Neural cell (in vitro differentiated cells): ENCODE results near the gene DPH1. TPM values are rescaled to one million over a fixed set of nuclear protein-coding genes. Genes with fewer than 3 reads are reported as not detected.
A peak's percentile ranks its signal among the peaks of the same experiment; 100 is the strongest.

Experiments
- H2AFZ ChIP-seq: fragments of 200-600, 300-800 bp; sonication (generic), shearing (Covaris generic); 2 replicates; pipeline ENCODE4 v1.6.0; 2014; ENCODE audit warnings: low read depth, mild to moderate bottlenecking, antibody characterized with exemption, low read length, moderate library complexity
- H3F3A ChIP-seq: fragments of 200-600 bp; shearing (Covaris generic); 2 replicates; pipeline ENCODE4 v1.6.1; 2016; ENCODE audit warnings: mild to moderate bottlenecking, moderate library complexity, mixed read lengths, antibody characterized with exemption, low read length; ENCODE audit not compliant: insufficient read depth, poor library complexity, severe bottlenecking
- H3K27ac ChIP-seq: fragments of 200-600, 300-800 bp; sonication (generic), shearing (Covaris generic); 2 replicates; pipeline ENCODE4 v1.5.1; 2014; ENCODE audit warnings: mild to moderate bottlenecking, low read length, moderate library complexity
- H3K27me3 ChIP-seq: fragments of 300-800, 200-600 bp; sonication (generic), shearing (Covaris generic); 2 replicates; pipeline ENCODE4 v1.6.0; 2014; ENCODE audit warnings: mild to moderate bottlenecking, low read depth, low read length, moderate library complexity; ENCODE audit not compliant: insufficient read depth
- H3K36me3 ChIP-seq: fragments of 300-800, 200-600 bp; sonication (generic), shearing (Covaris generic); 2 replicates; pipeline ENCODE4 v1.5.1; 2014; ENCODE audit warnings: mild to moderate bottlenecking, antibody characterized with exemption, low read length, moderate library complexity; ENCODE audit not compliant: insufficient read depth
- H3K4me2 ChIP-seq: fragments of 300-800, 200-600 bp; sonication (generic), shearing (Covaris generic); 2 replicates; pipeline ENCODE4 v1.6.0; 2014; ENCODE audit warnings: mild to moderate bottlenecking, low read length
- H3K4me3 ChIP-seq: fragments of 300-800, 200-600 bp; sonication (generic), shearing (Covaris generic); 2 replicates; pipeline ENCODE4 v1.5.1; 2014; ENCODE audit warnings: mild to moderate bottlenecking, low read length, moderate library complexity
- H3K79me2 ChIP-seq: fragments of 200-600 bp; shearing (Covaris generic); replicated peaks from 2 replicates; pipeline ENCODE4 v1.6.0; 2014; ENCODE audit warnings: mild to moderate bottlenecking, low read length, moderate library complexity; ENCODE audit not compliant: insufficient read depth
- H3K9ac ChIP-seq: fragments of 300-800, 200-600 bp; sonication (generic), shearing (Covaris generic); 2 replicates; pipeline ENCODE4 v1.6.1; 2016; ENCODE audit warnings: mild to moderate bottlenecking, low read length, mixed read lengths
- H3K9me2 ChIP-seq: fragments of 200-600 bp; shearing (Covaris generic); 2 replicates; pipeline ENCODE4 v1.6.1; 2016; ENCODE audit warnings: mild to moderate bottlenecking, low read length, mixed read lengths; ENCODE audit not compliant: insufficient read depth
- H3K9me3 ChIP-seq: fragments of 200-600, 300-800 bp; sonication (generic), shearing (Covaris generic); 2 replicates; pipeline ENCODE4 v1.6.1; 2016; ENCODE audit warnings: mild to moderate bottlenecking, mixed run types, low read length, moderate library complexity, mixed read lengths
- H4K20me1 ChIP-seq: fragments of 200-600 bp; shearing (Covaris generic); 2 replicates; pipeline ENCODE4 v1.6.1; 2016; ENCODE audit warnings: mild to moderate bottlenecking, mixed run types; ENCODE audit not compliant: insufficient read depth
- EP300 ChIP-seq: fragments of 450-650 bp; conservative IDR thresholded peaks from 2 replicates; pipeline ENCODE4 v1.6.1; 2014; ENCODE audit warnings: antibody characterized with exemption, mild to moderate bottlenecking, moderate library complexity; ENCODE audit not compliant: poor library complexity, severe bottlenecking
- EZH2 ChIP-seq: fragments of 200-600, 300-800 bp; shearing (Covaris generic), sonication (generic); IDR thresholded peaks from 2 replicates; pipeline ENCODE4 v1.6.1; 2014; ENCODE audit warnings: antibody characterized with exemption, low read length, borderline replicate concordance, mild to moderate bottlenecking; ENCODE audit not compliant: insufficient read depth, poor library complexity, severe bottlenecking
- MXI1 ChIP-seq: fragments of 450-650 bp; conservative IDR thresholded peaks from 2 replicates; pipeline ENCODE4 v1.6.1; 2014; ENCODE audit warnings: antibody characterized with exemption, mild to moderate bottlenecking; ENCODE audit not compliant: poor library complexity, severe bottlenecking
- POLR2AphosphoS5 ChIP-seq: IDR thresholded peaks from 2 replicates; pipeline ENCODE4 v1.6.1; 2012
- RAD21 ChIP-seq: fragments of 450-650 bp; conservative IDR thresholded peaks from 2 replicates; pipeline ENCODE4 v1.6.1; 2014; ENCODE audit warnings: antibody characterized with exemption, mild to moderate bottlenecking, moderate library complexity
- SMC3 ChIP-seq: fragments of 450-650 bp; conservative IDR thresholded peaks from 2 replicates; pipeline ENCODE4 v1.6.1; 2014; ENCODE audit warnings: antibody characterized with exemption, mild to moderate bottlenecking, moderate library complexity; ENCODE audit not compliant: poor library complexity
- TAF1 ChIP-seq: IDR thresholded peaks from 2 replicates; pipeline ENCODE4 v1.6.1; 2012; ENCODE audit warnings: low read depth
- polyA plus RNA-seq: library from polyadenylated mRNA; depleted of rRNA; stranded (reverse); fragments of >200 nt; gene quantifications from 2 replicates; pipeline ENCODE4 v1.2.3, GENCODE V29; 2014
- TF ChIP-seq, protein P1 (sequence below): IDR thresholded peaks from 2 replicates; pipeline ENCODE4 v1.6.1; 2012; ENCODE audit warnings: borderline replicate concordance
- TF ChIP-seq, protein P2 (sequence below): fragments of 450-650 bp; IDR thresholded peaks from 2 replicates; pipeline ENCODE4 v1.5.1; 2014; ENCODE audit warnings: antibody characterized with exemption, mild to moderate bottlenecking, moderate library complexity; ENCODE audit not compliant: poor library complexity, severe bottlenecking

Gene DPH1
- polyA plus RNA-seq, 1 donor from 2014 or later: 44.8 TPM

DNA sequence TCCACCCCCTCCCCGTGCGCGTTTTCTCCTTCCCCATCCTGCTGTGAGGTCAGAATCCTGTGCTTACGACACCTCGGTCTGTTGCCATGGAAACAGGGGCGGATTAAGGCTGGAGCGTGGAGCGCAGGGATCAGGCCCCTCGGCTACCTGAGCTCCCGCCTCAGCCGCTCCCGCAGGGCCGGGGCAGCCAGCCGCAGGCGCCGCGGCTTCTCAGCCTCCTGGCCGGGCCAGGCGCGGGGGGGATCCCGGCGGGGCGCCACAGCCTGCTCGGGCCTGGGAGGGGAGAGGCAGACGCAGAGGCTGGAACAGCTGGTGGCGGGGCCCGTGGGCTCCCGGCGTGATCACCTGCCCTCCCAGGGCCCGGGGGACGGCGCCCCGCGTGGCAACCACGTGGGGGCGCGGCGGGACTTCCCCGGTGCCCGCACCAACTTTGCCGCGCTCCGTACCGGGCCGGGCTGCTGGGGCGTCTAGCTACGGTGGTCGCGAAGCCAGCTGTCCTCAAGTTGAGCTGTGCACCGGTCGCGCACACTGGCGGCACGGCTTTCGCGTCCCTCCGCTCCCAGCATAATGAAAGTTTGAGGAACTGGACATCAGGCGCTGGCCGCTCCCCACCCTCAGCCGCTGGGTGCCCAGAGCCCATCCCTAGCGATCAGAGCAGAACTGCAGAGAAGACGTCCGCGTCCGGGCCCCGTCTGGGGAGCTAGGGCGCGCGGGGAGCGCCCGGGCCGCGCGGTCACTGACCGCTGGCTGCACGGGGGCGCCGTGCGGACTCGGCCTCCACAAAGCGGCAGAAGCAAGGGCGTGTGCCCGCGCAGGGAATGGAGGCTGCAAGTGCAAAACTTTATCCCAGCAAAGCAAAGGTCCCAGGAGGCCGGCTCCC is 6.0 kb upstream of the DPH1 start:
- H3K27ac ChIP-seq: no peak overlapping the region
- no peaks in the 10 kb centered on the region for H3F3A ChIP-seq
- H3K79me2 ChIP-seq: no peaks in the 10 kb centered on the region
- H3K4me2 ChIP-seq: peak overlapping the region; percentile 48
- H4K20me1 ChIP-seq: no peaks in the 10 kb centered on the region
- TF ChIP-seq TAF1: no peak
- TF ChIP-seq, protein P1, sequence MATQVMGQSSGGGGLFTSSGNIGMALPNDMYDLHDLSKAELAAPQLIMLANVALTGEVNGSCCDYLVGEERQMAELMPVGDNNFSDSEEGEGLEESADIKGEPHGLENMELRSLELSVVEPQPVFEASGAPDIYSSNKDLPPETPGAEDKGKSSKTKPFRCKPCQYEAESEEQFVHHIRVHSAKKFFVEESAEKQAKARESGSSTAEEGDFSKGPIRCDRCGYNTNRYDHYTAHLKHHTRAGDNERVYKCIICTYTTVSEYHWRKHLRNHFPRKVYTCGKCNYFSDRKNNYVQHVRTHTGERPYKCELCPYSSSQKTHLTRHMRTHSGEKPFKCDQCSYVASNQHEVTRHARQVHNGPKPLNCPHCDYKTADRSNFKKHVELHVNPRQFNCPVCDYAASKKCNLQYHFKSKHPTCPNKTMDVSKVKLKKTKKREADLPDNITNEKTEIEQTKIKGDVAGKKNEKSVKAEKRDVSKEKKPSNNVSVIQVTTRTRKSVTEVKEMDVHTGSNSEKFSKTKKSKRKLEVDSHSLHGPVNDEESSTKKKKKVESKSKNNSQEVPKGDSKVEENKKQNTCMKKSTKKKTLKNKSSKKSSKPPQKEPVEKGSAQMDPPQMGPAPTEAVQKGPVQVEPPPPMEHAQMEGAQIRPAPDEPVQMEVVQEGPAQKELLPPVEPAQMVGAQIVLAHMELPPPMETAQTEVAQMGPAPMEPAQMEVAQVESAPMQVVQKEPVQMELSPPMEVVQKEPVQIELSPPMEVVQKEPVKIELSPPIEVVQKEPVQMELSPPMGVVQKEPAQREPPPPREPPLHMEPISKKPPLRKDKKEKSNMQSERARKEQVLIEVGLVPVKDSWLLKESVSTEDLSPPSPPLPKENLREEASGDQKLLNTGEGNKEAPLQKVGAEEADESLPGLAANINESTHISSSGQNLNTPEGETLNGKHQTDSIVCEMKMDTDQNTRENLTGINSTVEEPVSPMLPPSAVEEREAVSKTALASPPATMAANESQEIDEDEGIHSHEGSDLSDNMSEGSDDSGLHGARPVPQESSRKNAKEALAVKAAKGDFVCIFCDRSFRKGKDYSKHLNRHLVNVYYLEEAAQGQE: no peak
- peak; percentile 34 for TF ChIP-seq RAD21
- TF ChIP-seq POLR2AphosphoS5: peak; percentile 40
- TF ChIP-seq, protein P2, sequence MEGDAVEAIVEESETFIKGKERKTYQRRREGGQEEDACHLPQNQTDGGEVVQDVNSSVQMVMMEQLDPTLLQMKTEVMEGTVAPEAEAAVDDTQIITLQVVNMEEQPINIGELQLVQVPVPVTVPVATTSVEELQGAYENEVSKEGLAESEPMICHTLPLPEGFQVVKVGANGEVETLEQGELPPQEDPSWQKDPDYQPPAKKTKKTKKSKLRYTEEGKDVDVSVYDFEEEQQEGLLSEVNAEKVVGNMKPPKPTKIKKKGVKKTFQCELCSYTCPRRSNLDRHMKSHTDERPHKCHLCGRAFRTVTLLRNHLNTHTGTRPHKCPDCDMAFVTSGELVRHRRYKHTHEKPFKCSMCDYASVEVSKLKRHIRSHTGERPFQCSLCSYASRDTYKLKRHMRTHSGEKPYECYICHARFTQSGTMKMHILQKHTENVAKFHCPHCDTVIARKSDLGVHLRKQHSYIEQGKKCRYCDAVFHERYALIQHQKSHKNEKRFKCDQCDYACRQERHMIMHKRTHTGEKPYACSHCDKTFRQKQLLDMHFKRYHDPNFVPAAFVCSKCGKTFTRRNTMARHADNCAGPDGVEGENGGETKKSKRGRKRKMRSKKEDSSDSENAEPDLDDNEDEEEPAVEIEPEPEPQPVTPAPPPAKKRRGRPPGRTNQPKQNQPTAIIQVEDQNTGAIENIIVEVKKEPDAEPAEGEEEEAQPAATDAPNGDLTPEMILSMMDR: peak; percentile 47
- peak; percentile 27 for TF ChIP-seq EP300
- no peak for TF ChIP-seq SMC3
- TF ChIP-seq MXI1: peak; percentile 88
- no peak for TF ChIP-seq EZH2
- no peak overlapping the region for H2AFZ ChIP-seq
- peaks cover 24% of the 10 kb centered on the region for H3K27me3 ChIP-seq
- H3K9me2 ChIP-seq: no peaks in the 10 kb centered on the region
- H3K4me3 ChIP-seq: peak overlapping the region; percentile 90
- no peaks in the 10 kb centered on the region for H3K9me3 ChIP-seq
- H3K9ac ChIP-seq: peak overlapping the region; percentile 69
- no peaks in the 10 kb centered on the region for H3K36me3 ChIP-seq

DNA sequence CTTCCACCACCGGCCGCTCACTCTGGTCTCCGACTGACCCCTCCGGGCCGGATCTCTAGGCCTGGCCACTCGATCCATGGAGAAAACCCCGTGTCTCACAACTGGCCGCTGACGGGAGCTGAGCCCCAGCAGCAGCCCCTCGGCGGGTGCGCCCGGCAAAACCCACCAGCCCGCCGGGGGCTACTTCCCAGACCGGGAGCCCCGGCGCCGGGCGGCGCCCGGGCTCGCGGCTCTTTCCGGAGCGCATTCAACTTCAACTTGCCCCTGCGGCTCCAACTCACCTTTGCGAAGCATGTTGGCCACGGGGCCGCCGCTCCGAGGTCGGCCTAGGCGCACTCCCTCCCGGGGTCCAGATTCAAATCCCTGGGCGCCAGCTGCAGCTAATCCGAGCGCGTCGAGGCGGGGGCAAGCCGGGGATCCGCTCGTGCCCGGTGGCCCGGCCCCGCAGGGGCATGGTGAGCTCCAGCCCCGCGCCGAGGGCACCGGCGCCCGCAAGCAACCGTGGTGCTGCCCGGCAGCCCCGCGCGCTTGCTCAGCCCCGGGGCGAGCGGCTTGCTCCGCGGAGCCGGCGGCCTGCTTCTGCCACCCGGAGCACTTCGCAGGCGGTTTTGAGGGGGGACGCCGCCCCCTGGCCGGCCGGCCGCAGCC is 5.3 kb upstream of the DPH1 start:
- Histone ChIP-seq H2AFZ (no peak overlapping the region), H3K9me3 (no peaks in the 10 kb centered on the region), H3K9ac (peak overlapping the region; percentile 69), H3K9me2 (no peaks in the 10 kb centered on the region), H3K4me3 (peak overlapping the region; percentile 90), H3K79me2 (no peaks in the 10 kb centered on the region), H4K20me1 (no peaks in the 10 kb centered on the region), H3K4me2 (peak overlapping the region; percentile 48), H3K27ac (no peak overlapping the region), H3F3A (no peaks in the 10 kb centered on the region), H3K36me3 (no peaks in the 10 kb centered on the region), H3K27me3 (peaks cover 24% of the 10 kb centered on the region)
- TF ChIP-seq EP300: no peak
- TF ChIP-seq, protein P2: no peak
- TF ChIP-seq SMC3: peak; percentile 25
- TF ChIP-seq EZH2: no peak
- no peak for TF ChIP-seq TAF1
- peak; percentile 0 for TF ChIP-seq POLR2AphosphoS5
